SK-N-SH (cell line): Measurements from ENCODE around the gene ILK. TPM values are rescaled to one million over a fixed set of nuclear protein-coding genes. Genes with fewer than 3 reads are reported as not detected.

Experiments
- CTCF ChIA-PET: fragments of 300-600, 350-600 bp; formaldehyde crosslinking; extraction: SDS; loops from one replicate; lab custom pipeline; 2021; lab: Yijun Ruan, JAX
- POLR2A ChIA-PET: fragments of 350-600 bp; sonication (Branson Sonifier 250); formaldehyde crosslinking; extraction: SDS; loops from one replicate; lab custom pipeline; 2020; ENCODE audit warnings: antibody characterized with exemption, inconsistent platforms; lab: Yijun Ruan, JAX
- DNase-seq: peaks from one replicate; pipeline ENCODE4 v3.0.0; 2012
- H2AFZ ChIP-seq: fragments of 200-600 bp; sonication (generic); 2 replicates; pipeline ENCODE4 v1.8.1; 2016; ENCODE audit warnings: antibody characterized with exemption, mild to moderate bottlenecking, low read depth
- H3F3A ChIP-seq: fragments of 200-600 bp; sonication (generic); replicated peaks from 2 replicates; pipeline ENCODE3; 2016; ENCODE audit warnings: antibody characterized with exemption, mild to moderate bottlenecking; ENCODE audit not compliant: insufficient read depth
- H3K27ac ChIP-seq, 2 experiments: fragments of 200-500 bp in 1 of 2; fragments of 200-600 bp in 1 of 2; sonication (Bioruptor generic) in 1 of 2; sonication (generic), shearing (Covaris generic) in 1 of 2; 2 replicates each; pipeline versions ENCODE4 v1.5.1 to v1.6.1; 2014 to 2016; ENCODE audit warnings: low read depth in 2 of 2, inconsistent platforms in 1 of 2, low read length in 1 of 2, mild to moderate bottlenecking in 1 of 2, mixed read lengths in 1 of 2
- H3K27me3 ChIP-seq: fragments of 200-600 bp; sonication (generic), shearing (Covaris generic); 2 replicates; pipeline ENCODE4 v1.6.1; 2016; ENCODE audit warnings: mixed run types; ENCODE audit not compliant: insufficient read depth
- H3K36me3 ChIP-seq, 2 experiments: fragments of 200-500 bp in 1 of 2; fragments of 200-600 bp in 1 of 2; sonication (Bioruptor generic) in 1 of 2; sonication (generic) in 1 of 2; replicated peaks in 1 of 2; 2 replicates each; pipeline versions ENCODE3 to v1.5.1; 2014 to 2016; ENCODE audit warnings: low read length in 1 of 2, mild to moderate bottlenecking in 1 of 2; ENCODE audit not compliant: insufficient read depth in 2 of 2, control insufficient read depth in 1 of 2
- H3K4me1 ChIP-seq, 2 experiments: fragments of 200-500 bp in 1 of 2; fragments of 200-600 bp in 1 of 2; sonication (Bioruptor generic) in 1 of 2; sonication (generic), shearing (Covaris generic) in 1 of 2; 2 replicates each; pipeline versions ENCODE4 v1.5.1 to v1.6.1; 2014 to 2016; ENCODE audit warnings: low read depth in 1 of 2, low read length in 1 of 2, mixed run types in 1 of 2; ENCODE audit not compliant: insufficient read depth in 2 of 2, control insufficient read depth in 1 of 2
- H3K4me2 ChIP-seq: fragments of 200-600 bp; sonication (generic), shearing (Covaris generic); 2 replicates; pipeline ENCODE4 v1.6.1; 2017; ENCODE audit warnings: mixed run types
- H3K4me3 ChIP-seq, 2 experiments: fragments of 200-500 bp in 1 of 2; fragments of 200-600 bp in 1 of 2; sonication (Bioruptor generic) in 1 of 2; sonication (generic), shearing (Covaris generic) in 1 of 2; 2 replicates each; pipeline versions ENCODE4 v1.5.1 to v1.8.1; 2014 to 2016; ENCODE audit warnings: low read depth in 2 of 2, inconsistent platforms in 1 of 2, low read length in 1 of 2, mild to moderate bottlenecking in 1 of 2, mixed read lengths in 1 of 2, moderate library complexity in 1 of 2
- H3K79me2 ChIP-seq: fragments of 200-600 bp; sonication (generic); 2 replicates; pipeline ENCODE4 v1.8.1; 2017; ENCODE audit warnings: mild to moderate bottlenecking; ENCODE audit not compliant: insufficient read depth
- H3K9ac ChIP-seq: fragments of 200-600 bp; sonication (generic); 2 replicates; pipeline ENCODE4 v1.6.1; 2017; ENCODE audit warnings: mixed run types
- H3K9me2 ChIP-seq: fragments of 200-600 bp; sonication (generic); 2 replicates; pipeline ENCODE4 v1.6.1; 2017; ENCODE audit warnings: mixed run types
- H3K9me3 ChIP-seq: fragments of 200-600 bp; sonication (generic); 2 replicates; pipeline ENCODE4 v1.6.1; 2017; ENCODE audit warnings: mixed run types, mild to moderate bottlenecking, moderate library complexity
- H4K20me1 ChIP-seq: fragments of 200-600 bp; sonication (generic); 2 replicates; pipeline ENCODE4 v1.6.1; 2017; ENCODE audit warnings: mild to moderate bottlenecking, mixed run types; ENCODE audit not compliant: insufficient read depth
- FOXJ3 ChIP-seq: sonication (generic); formaldehyde crosslinking; IDR thresholded peaks from 2 replicates; pipeline ENCODE4 v1.5.1; 2020; ENCODE audit warnings: mild to moderate bottlenecking, missing genetic modification reagents
- FOXM1 ChIP-seq: IDR thresholded peaks from 2 replicates; pipeline ENCODE4 v1.4.0; 2012; ENCODE audit warnings: low read depth, mild to moderate bottlenecking
- GABPA ChIP-seq: IDR thresholded peaks from 2 replicates; pipeline ENCODE4 v1.4.0; 2012; ENCODE audit warnings: low read depth, mild to moderate bottlenecking
- GATA2 ChIP-seq: sonication (generic); formaldehyde crosslinking; IDR thresholded peaks from 2 replicates; pipeline ENCODE4 v1.5.0; 2020; ENCODE audit warnings: mild to moderate bottlenecking, missing genetic modification reagents
- IRF3 ChIP-seq: fragments of 150-350 bp; IDR thresholded peaks from 2 replicates; pipeline ENCODE4 v1.6.1; 2016; ENCODE audit warnings: mild to moderate bottlenecking, low read depth, low read length
- JUND ChIP-seq: IDR thresholded peaks from 2 replicates; pipeline ENCODE4 v1.4.0; 2012
- MEF2A ChIP-seq: IDR thresholded peaks from 2 replicates; pipeline ENCODE4 v1.4.0; 2012; ENCODE audit warnings: low read depth, borderline replicate concordance
- NFIC ChIP-seq: IDR thresholded peaks from 2 replicates; pipeline ENCODE4 v1.4.0; 2012; ENCODE audit warnings: borderline replicate concordance
- POLR2AphosphoS5 ChIP-seq: IDR thresholded peaks from 2 replicates; pipeline ENCODE4 v1.6.1; 2012; ENCODE audit warnings: low read depth, low read length
- RCOR1 ChIP-seq: fragments of 150-350 bp; IDR thresholded peaks from 2 replicates; pipeline ENCODE4 v1.6.1; 2017; ENCODE audit warnings: antibody characterized with exemption, low read length
- RFX5 ChIP-seq: IDR thresholded peaks from 2 replicates; pipeline ENCODE4 v1.6.1; 2012; ENCODE audit warnings: mild to moderate bottlenecking, improper control_type of control experiment, low read length
- RXRA ChIP-seq: IDR thresholded peaks from 2 replicates; pipeline ENCODE4 v1.4.0; 2012; ENCODE audit warnings: low read depth, mild to moderate bottlenecking, borderline replicate concordance
- SIN3A ChIP-seq: IDR thresholded peaks from 2 replicates; pipeline ENCODE4 v1.6.1; 2012; ENCODE audit warnings: low read depth, mild to moderate bottlenecking, low read length, moderate library complexity, borderline replicate concordance
- SMC3 ChIP-seq: IDR thresholded peaks from 2 replicates; pipeline ENCODE4 v1.6.1; 2012; ENCODE audit warnings: low read depth, low read length, improper control_type of control experiment
- TAF1 ChIP-seq: IDR thresholded peaks from 2 replicates; pipeline ENCODE4 v1.6.1; 2012; ENCODE audit warnings: low read depth, mild to moderate bottlenecking, low read length, moderate library complexity, borderline replicate concordance
- WGBS: methylation state at CpG from one replicate; pipeline ENCODE4 v1.1.6; 2017; ENCODE audit warnings: low lambda C conversion rate; 5-methylcytosine and 5-hydroxymethylcytosine counted together
- polyA plus RNA-seq, 3 experiments: library from polyadenylated mRNA; depleted of rRNA; stranded (reverse); fragments of >200 nt; gene quantifications; 2 replicates each; pipeline ENCODE4 v1.2.3, GENCODE V29; 2012
- TF ChIP-seq, protein P1 (sequence below): IDR thresholded peaks from 2 replicates; pipeline ENCODE4 v1.6.1; 2012; ENCODE audit warnings: mild to moderate bottlenecking, low read depth, low read length, moderate library complexity

ILK gene
- polyA plus RNA-seq, 1 of the 3 experiments (the other 2 are of a cell fraction), result 241 TPM

DNA sequence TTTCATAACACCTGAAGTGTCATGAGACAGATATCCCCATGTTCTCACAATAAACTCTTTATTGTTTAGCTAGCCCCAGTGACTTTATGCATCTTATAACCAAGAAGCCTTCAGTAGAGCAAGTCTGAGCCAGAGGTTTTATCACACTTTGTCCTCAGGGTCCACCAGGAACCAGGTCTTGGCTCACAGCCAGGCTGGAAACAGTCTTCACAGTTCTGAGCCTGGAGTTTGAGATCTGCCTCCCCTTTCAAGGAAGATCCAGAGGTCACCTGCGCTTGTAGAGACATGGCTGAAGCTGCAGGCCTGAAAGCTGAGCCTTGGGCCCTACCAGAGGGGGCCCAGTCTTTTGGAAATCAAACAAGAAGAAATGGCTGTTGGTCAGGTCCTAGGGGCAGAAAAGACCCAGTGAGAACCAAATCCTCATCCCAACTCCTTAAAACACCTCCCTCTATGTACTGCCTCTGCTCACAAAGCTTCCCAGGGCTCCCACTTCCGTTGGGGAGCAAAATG lies 3.6 kb upstream of the ILK start:
- H3K79me2 ChIP-seq, result peaks cover 68% of the 10 kb centered on the region
- DNase-seq, result no peak
- no peak overlapping the region for H3K4me2 ChIP-seq
- 71% methylated on average over 2 of the region's 2 CpGs for WGBS
- TF ChIP-seq NFIC (no peak), RCOR1 (no peak), JUND (no peak), GABPA (no peak), GATA2 (CRISPR knock-in tag) (no peak)
- H3K9me3 ChIP-seq, result no peaks in the 10 kb centered on the region
- H3K4me1 ChIP-seq, result peaks cover 0 to 15% of the 10 kb centered on the region in 2 experiments; a peak in 2 of 4 replicates
- POLR2A ChIA-PET, result no interaction called here
- H3K27me3 ChIP-seq, result no peaks in the 10 kb centered on the region
- CTCF ChIA-PET, result interaction anchor here (1.0 to 1.7 kb wide), 5 partner anchors 13 to 220 kb away, joined by 3 to 7 read pairs (median 5); partner anchors contain the start of gene MRPL17
- no peak overlapping the region for H3K27ac ChIP-seq
- no peak overlapping the region for H2AFZ ChIP-seq
- H3F3A ChIP-seq, result peaks cover 8% of the 10 kb centered on the region
- no peaks in the 10 kb centered on the region for H3K9me2 ChIP-seq
- H4K20me1 ChIP-seq, result no peaks in the 10 kb centered on the region
- H3K4me3 ChIP-seq, result no peak overlapping the region
- peaks cover 17 to 62% of the 10 kb centered on the region in 2 experiments for H3K36me3 ChIP-seq
- H3K9ac ChIP-seq, result no peak overlapping the region

DNA sequence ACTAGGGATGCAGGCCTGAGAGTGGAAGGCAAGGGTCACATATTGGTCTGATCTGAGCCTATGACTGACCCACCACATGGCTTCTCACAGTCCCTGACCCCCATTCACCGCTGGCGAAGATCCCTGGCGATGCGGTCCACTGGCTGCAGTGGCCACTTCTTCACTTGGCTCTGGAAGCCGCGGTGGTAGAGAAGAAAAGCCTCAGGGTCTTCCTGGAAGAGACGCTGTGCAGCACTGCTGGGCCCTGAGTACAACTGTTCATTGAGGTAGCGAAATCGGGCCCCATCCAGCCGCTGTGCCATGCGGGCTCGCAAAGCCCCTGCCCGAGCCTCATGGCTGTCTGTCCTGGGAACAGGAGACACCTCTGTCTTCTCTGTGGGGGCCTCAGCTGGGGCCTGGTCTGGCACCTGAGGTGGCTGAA lies 2.5 kb upstream of the ILK start:
- WGBS, result 93% methylated on average over 12 of the region's 13 CpGs

More for the DNA sequence above, 2.5 kb upstream of the ILK start:
- peaks cover 22 to 53% of the 10 kb centered on the region in 2 experiments for H3K36me3 ChIP-seq
- peaks cover 6 to 21% of the 10 kb centered on the region in 2 experiments; a peak in 2 of 4 replicates for H3K4me1 ChIP-seq
- H2AFZ ChIP-seq, result no peak overlapping the region
- ChIA-PET POLR2A (no interaction called here), CTCF (no interaction called here)
- no peak overlapping the region for H3K9ac ChIP-seq
- no peak overlapping the region for H3K27ac ChIP-seq
- H3K4me2 ChIP-seq, result no peak overlapping the region
- H3K79me2 ChIP-seq, result peaks cover 80% of the 10 kb centered on the region
- DNase-seq, result no peak
- no peaks in the 10 kb centered on the region for H4K20me1 ChIP-seq
- TF ChIP-seq RXRA (no peak), POLR2AphosphoS5 (no peak), FOXJ3 (CRISPR knock-in tag) (no peak), RFX5 (no peak), JUND (no peak), MEF2A (no peak), FOXM1 (no peak), NFIC (no peak), GABPA (no peak), SMC3 (no peak), SIN3A (no peak), IRF3 (no peak), TAF1 (no peak)
- TF ChIP-seq, protein P1, sequence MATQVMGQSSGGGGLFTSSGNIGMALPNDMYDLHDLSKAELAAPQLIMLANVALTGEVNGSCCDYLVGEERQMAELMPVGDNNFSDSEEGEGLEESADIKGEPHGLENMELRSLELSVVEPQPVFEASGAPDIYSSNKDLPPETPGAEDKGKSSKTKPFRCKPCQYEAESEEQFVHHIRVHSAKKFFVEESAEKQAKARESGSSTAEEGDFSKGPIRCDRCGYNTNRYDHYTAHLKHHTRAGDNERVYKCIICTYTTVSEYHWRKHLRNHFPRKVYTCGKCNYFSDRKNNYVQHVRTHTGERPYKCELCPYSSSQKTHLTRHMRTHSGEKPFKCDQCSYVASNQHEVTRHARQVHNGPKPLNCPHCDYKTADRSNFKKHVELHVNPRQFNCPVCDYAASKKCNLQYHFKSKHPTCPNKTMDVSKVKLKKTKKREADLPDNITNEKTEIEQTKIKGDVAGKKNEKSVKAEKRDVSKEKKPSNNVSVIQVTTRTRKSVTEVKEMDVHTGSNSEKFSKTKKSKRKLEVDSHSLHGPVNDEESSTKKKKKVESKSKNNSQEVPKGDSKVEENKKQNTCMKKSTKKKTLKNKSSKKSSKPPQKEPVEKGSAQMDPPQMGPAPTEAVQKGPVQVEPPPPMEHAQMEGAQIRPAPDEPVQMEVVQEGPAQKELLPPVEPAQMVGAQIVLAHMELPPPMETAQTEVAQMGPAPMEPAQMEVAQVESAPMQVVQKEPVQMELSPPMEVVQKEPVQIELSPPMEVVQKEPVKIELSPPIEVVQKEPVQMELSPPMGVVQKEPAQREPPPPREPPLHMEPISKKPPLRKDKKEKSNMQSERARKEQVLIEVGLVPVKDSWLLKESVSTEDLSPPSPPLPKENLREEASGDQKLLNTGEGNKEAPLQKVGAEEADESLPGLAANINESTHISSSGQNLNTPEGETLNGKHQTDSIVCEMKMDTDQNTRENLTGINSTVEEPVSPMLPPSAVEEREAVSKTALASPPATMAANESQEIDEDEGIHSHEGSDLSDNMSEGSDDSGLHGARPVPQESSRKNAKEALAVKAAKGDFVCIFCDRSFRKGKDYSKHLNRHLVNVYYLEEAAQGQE, result no peak
- H3K9me3 ChIP-seq, result no peaks in the 10 kb centered on the region
- peaks cover 13% of the 10 kb centered on the region for H3F3A ChIP-seq
- no peak overlapping the region for H3K4me3 ChIP-seq
- no peaks in the 10 kb centered on the region for H3K27me3 ChIP-seq
- no peaks in the 10 kb centered on the region for H3K9me2 ChIP-seq
